NCI-H1092 treated with DMSO at 0.1 percent for 48 hours (cell line): ENCODE results near the gene SLC2A11.

Experiments used
- DNase-seq: peaks from one replicate; lab custom pipeline; 2025; lab: John Stamatoyannopoulos, UW

Gene SLC2A11

DNA sequence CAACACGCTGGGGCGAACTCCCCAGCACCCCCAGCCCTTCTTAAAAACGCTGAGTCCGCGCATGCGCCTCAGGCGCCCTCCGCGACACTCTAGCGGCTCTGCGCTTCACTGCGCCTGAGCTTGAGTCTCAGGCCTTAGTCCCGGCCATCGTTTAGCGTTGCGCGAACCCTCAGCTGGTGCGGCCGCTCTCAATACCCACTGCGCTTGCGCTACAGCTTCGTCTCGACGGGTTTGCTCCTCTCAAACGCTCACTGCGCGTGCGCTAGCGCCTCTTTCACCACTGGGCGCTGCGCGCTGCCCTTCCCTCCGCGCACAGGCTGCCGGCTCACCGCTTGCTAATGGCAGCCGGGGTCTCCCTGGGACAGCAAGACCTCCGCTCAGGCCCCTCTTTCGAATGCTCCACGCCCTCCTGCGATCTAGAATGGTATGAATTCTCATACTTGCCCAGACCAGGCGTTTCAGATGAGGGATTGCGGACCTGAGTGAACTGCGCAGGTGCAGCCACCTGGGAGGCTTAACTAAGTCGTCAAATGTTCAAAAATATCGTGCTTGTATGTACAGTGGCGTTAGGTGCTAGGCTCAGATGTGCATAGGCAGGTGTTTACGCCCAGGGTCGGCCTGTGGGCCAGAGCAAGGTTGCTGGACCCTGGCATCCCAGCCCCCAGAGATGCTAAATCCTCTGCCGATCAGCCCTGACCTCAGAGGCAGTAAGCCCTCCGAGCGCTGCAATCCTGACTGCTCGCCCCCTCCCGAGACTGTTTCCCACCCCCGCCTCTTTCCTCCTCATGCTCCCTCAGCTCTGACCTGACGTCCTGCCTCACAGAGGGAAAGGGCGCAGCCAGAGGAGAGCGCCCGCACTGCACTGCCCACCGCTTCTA lies at the start of gene SLC2A11:
TSS of gene SLC2A11 (plus strand) at position 270 of the 878 bp plus-strand sequence. CDS start at position 395, 125 bp downstream.
- peak; percentile 98 for DNase-seq

DNA sequence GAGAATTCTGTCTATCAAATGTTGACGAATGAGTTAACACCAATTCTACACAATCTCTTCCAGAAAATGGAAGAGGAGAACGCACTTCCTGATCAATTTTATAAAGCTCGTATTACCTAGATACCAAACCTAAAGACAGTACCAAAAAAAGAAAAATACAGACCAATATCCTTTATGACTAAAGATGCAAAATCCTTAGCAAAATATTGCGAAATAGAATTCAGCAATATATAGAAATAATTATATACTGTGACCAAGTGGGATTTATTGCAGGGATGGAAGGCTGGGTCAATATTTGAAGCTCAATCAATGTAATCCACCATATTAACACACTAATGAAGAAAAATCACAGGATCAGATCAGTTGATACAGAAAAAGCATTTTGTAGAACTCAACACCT lies 45.3 kb upstream of the SLC2A11 start:
- DNase-seq = no peak

DNA sequence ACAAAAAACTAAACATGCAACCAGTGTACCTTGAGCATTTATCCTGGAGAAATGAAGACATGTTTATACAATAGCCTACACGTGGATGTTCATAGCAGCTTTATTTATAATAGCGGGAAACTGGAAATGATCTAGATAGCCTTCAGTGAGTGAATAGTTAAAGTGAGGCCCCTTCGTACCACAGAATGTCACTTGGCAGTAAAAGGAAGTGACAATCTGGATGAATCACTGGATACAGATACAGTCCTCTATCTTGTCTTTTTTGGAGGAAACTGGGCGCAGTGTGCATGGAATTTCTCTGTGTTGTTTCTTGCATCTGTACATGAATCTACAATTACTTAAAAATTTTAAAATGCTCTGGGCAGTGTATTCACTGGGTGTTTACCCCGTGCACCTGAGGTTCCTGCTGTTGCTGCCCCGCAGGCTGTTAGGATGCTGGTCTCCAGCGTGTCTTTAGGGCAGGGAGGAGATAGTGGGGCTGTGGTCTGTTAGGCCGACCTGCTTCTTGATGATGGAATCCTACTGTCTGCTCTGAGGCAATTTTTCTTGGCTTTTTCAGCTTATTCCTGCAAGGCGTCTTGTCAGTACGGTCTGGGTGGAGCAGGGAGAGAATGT lies 42.0 kb upstream of the SLC2A11 start:
- no peak for DNase-seq

DNA sequence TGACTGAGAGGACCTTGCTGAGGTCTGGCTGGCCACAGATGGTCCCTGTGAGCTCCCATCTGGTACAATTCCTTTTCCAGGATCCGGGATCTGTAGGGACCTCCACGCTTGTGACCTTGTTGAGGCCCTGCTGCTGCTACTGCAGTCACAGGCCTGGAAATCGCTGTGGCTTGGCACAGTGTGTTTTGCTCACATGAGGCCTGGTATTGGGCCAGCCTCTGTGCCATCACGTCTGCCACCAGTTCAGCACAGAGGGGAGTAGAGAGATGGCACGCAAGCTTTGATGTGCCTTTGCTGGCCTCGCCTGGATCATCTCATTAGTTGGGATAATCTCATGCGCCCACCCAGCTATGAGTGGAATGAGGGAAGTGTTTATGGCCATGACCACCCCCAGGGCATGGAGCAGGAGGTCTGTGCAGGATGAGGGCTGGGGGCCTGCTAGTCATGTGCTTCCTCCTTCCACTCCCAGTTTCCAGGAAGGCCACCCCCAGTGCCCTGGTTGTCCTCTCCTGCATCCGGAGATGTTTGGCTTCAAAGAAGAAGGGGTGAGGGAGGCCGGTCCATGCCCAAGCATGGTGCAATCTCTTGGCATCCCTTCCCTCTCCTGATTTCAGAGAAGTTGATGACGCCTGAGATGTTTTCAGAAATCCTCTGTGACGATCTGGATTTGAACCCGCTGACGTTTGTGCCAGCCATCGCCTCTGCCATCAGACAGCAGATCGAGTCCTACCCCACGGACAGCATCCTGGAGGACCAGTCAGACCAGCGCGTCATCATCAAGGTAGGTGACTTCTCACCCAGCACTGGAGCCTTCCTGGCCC lies 41.3 kb upstream of the SLC2A11 start:
- DNase-seq = no peak

GRCh38 chr22:23817146-23817545 lies 40.5 kb upstream of the SLC2A11 start:
- no peak for DNase-seq

DNA sequence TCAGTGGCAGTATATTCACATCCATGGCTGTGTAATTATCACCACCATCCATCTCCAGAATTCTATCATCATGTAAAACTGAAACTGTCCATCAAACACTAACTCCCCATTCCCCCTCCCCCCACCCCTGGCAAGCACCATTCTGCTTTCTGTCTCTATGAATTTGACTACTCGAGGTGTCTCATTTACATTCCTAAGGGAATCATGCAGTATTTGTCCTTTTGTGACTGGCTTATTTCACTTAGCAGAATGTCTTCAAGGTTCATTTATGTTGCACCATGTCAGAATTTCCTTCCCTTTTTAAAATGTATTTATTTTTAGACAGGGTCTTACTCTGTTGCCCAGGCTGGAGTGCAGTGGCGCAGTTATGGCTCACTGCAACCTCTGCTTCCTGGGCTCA lies 39.1 kb upstream of the SLC2A11 start:
- DNase-seq = no peak

GRCh38 chr22:23820748-23821211 lies 36.9 kb upstream of the SLC2A11 start:
- no peak for DNase-seq

GRCh38 chr22:23822101-23822671 lies 35.5 kb upstream of the SLC2A11 start:
- no peak for DNase-seq

- no peak for DNase-seq
These were observed 34.3 kb upstream of the SLC2A11 start for GRCh38 chr22:23823331-23823791.

DNA sequence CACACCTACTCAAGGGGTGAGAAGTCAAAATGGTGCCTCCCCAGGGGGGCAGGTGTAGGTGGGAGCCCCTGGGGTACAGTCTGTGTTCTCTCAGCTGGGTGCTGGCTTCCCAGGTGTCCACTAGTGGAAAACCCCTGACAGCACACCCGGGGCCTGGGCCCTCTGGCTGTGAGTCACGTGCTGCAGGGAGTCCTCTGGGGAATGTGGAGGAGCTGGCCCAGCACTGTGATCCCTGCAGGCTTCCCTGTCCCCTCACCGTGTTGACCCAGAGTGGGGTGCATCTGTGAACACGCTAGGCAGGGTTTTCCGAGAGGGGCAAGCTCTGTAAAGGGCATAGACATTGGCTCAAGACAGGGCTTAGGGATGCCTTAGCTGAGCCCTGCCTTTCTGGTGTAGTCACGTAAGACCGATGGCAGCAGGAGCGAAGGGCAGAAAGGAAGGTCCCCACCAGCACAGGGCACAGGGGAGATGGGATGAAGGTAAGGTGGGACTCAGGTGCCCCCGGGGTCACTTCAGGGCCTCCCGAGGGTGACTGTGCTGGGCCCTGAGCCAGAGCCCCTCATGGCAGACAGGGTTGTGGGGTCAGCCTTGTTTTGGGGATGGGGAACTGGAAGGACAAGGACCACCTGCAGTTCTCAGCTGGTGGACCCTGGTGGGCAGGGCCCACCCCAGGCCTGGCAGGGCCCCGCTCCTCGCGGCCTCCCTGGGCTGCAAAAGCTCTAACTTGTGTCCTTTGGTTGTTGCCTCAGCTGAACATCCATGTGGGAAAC lies 33.0 kb upstream of the SLC2A11 start:
- DNase-seq = no peak

DNA sequence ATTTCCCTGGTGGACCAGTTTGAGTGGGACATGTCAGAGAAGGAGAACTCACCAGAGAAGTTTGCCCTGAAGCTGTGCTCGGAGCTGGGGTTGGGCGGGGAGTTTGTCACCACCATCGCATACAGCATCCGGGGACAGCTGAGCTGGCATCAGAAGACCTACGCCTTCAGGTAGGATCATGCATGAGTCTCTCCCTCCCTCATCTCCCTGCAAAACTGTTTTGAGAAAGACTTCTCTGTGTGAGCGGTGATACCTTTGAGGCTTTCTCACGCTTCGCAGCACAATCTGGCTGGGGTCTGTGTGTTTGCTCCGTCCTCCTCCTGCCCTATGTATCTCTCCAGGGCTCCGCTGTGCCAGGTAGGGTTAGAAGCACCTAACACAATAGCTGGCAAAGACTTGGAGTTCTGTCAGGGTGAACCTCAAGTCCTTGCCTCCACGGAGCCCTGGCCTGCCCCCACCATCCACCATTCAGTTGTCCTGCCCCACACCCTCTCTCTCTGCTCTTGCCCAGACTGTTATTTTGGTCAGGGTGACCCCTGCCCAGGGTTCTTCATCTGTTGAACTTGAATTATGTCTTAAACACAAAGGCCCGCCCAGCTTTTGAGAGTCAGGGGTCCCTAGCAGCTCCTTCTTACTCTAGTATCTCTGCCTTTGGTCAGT lies 32.3 kb upstream of the SLC2A11 start:
- DNase-seq = no peak

- no peak for DNase-seq
These were observed 30.9 kb upstream of the SLC2A11 start for GRCh38 chr22:23826510-23827350.

DNA sequence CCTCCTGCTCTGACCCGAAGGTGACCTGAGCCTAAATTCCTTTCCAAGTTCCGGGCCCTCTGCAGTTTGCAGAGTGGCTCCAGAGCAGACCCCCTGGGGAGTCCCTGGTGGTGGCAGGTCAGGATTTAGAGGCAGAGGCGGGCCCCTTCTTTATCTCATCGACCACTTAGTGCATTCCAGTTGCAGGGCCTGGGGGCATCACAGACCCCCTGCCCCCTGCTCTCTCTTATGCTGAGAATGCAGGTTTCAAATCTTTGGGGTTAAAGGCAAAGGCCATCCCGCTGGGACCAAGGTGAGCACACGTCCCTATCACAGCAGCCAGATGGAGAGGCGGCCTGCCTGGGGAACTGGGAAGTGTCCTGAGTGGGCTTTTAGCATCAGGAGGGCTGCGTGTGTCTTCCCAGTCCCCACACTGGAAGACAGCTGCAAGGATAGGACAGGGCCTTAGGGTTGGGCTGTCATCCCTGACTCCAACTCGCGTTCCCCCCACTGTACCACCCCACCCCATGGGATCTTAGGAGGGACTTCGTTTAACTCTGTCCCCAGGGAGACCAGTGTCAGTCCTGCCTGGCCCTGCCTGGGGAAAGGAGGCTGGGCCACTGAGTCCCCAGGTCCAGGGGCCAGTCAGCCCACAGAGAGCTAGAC lies 30.2 kb upstream of the SLC2A11 start:
- DNase-seq = no peak

- no peak for DNase-seq
These were observed 28.6 kb upstream of the SLC2A11 start for GRCh38 chr22:23828800-23829680.

DNA sequence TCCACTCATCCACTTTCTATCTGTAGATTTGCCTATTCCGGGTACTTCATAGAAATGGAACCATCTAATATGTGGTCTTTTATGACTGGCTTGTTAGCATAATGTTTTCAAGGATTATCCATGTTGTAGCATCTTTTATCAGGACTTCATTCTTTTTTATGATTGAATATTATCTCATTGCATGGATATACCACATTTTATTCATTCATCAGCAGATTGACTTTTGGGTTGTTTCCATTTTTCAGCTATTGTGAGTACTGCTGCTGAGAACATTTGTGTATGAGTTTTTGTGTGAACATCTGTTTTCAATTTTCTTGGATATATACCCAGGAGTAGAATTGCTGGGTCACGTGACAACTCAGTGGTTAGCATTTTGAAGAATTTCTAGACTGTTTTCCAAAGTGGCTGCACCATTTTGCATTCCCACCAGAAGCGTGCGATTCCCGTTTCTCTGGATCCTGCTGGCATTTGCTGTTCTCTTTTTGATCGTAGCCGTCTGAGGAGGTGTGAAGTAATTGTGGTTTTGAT lies 27.8 kb upstream of the SLC2A11 start:
- no peak for DNase-seq

- DNase-seq = no peak
These were observed 26.4 kb upstream of the SLC2A11 start for GRCh38 chr22:23831261-23831660.

DNA sequence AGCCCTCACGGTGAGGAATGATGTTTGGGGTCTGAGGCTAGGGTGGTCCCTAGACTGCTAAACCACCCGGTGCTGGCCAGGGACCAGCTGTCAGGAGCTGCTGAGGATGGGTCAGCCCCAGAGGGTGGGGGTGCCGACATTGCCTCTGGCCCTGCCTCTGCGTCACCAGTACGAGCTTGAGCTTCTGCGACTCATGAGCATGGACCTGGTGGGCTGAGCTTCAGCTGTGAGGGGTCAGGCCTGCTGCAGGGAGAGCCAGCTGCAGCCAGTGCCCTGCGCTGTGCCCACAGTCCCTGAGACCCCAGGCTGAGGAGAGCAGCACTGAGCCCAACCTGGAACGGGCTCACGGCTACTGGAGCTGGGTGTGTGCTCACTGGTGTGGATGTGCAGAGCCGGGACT lies 25.9 kb upstream of the SLC2A11 start:
- DNase-seq = no peak
